ENCODE measurements around the gene FRRS1. TPM values are rescaled to one million over a fixed set of nuclear protein-coding genes. Genes with fewer than 3 reads are reported as not detected.
"Not testable (repeated sequence)": the region's sequence is repeated elsewhere in the genome, so short reads cannot be mapped to it uniquely, and the experiment has no call there.

FRRS1 gene
- total RNA-seq, 4 donors from 2014 or later: 2.5 to 4.4 (median 3.4) TPM

- Histone ChIP-seq H3K27me3 (no peaks in the 10 kb centered on the region), H3K4me3 (no peak overlapping the region), H3K4me1 (peaks cover 0 to 8% (median 0%) of the 10 kb centered on the region in 4 donors), H3K27ac (peak overlapping the region in 1 of 4 donors; percentile 41), H3K9me3 (no peaks in the 10 kb centered on the region), H3K36me3 (no peaks in the 10 kb centered on the region)
- WGBS, 2 donors: 9 to 10% methylated on average over 7 of the region's 7 CpGs
- peak in 1 of 2 donors; percentile 52 for DNase-seq (ENCODE audit: low spot score in 2 of 2)
- TF ChIP-seq POLR2A (IDR thresholded peaks at IDR 0.05) (no peak), CTCF (IDR thresholded peaks at IDR 0.05) (peak; percentile 39 to 77 (median 54)), EP300 (IDR thresholded peaks at IDR 0.05) (peak in 1 of 2 donors; percentile 14)
These were observed 42.1 kb upstream of the FRRS1 start for GRCh38 chr1:99808391-99809115.

GRCh38 chr1:99806882-99807281 lies 40.4 kb upstream of the FRRS1 start:
- 75 to 84% methylated on average over 2 of the region's 2 CpGs for WGBS, 2 donors
- Histone ChIP-seq H3K9me3 (no peaks in the 10 kb centered on the region), H3K4me1 (peaks cover 0 to 8% (median 0%) of the 10 kb centered on the region in 4 donors), H3K27ac (no peak overlapping the region), H3K36me3 (no peaks in the 10 kb centered on the region), H3K27me3 (no peaks in the 10 kb centered on the region), H3K4me3 (no peak overlapping the region)
- DNase-seq (ENCODE audit: low spot score in 2 of 2): no peak
- TF ChIP-seq EP300 (IDR thresholded peaks at IDR 0.05) (no peak), CTCF (IDR thresholded peaks at IDR 0.05) (no peak), POLR2A (IDR thresholded peaks at IDR 0.05) (no peak)

- no peaks in the 10 kb centered on the region for H3K9me3 ChIP-seq
- 52 to 80% methylated on average over 3 of the region's 3 CpGs for WGBS, 2 donors
- TF ChIP-seq EP300 (IDR thresholded peaks at IDR 0.05) (no peak), POLR2A (IDR thresholded peaks at IDR 0.05) (no peak), CTCF (IDR thresholded peaks at IDR 0.05) (no peak)
- H3K27ac ChIP-seq: no peak overlapping the region
- no peak overlapping the region for H3K4me3 ChIP-seq
- DNase-seq (ENCODE audit: low spot score in 2 of 2): no peak
- H3K27me3 ChIP-seq: no peaks in the 10 kb centered on the region
- no peaks in the 10 kb centered on the region for H3K4me1 ChIP-seq
- no peaks in the 10 kb centered on the region for H3K36me3 ChIP-seq
These were observed 35.1 kb upstream of the FRRS1 start for GRCh38 chr1:99801584-99801983.

GRCh38 chr1:99793861-99794260 lies 27.4 kb upstream of the FRRS1 start:
- DNase-seq (ENCODE audit: low spot score in 2 of 2); H3K4me3 ChIP-seq; H3K36me3 ChIP-seq; H3K4me1 ChIP-seq; H3K27ac ChIP-seq; H3K9me3 ChIP-seq; H3K27me3 ChIP-seq: not testable (repeated sequence)
- 74 to 76% methylated on average over 9 of the region's 9 CpGs for WGBS, 2 donors

GRCh38 chr1:99789715-99790114 lies 23.3 kb upstream of the FRRS1 start:
- no peak overlapping the region for H3K27ac ChIP-seq
- WGBS, 2 donors: 81 to 86% methylated on average over 2 of the region's 2 CpGs
- TF ChIP-seq CTCF (IDR thresholded peaks at IDR 0.05) (no peak), POLR2A (IDR thresholded peaks at IDR 0.05) (no peak), EP300 (IDR thresholded peaks at IDR 0.05) (no peak)
- no peaks in the 10 kb centered on the region for H3K4me1 ChIP-seq
- no peak for DNase-seq (ENCODE audit: low spot score in 2 of 2)
- no peaks in the 10 kb centered on the region for H3K27me3 ChIP-seq
- H3K9me3 ChIP-seq: no peaks in the 10 kb centered on the region
- H3K36me3 ChIP-seq: no peaks in the 10 kb centered on the region
- no peak overlapping the region for H3K4me3 ChIP-seq
